ENCODE data around the gene COA3. TPM values are rescaled to one million over a fixed set of nuclear protein-coding genes. Genes with fewer than 3 reads are reported as not detected.

The COA3 gene
- total and polyA plus RNA-seq, 2 experiments from 2014 or later, result 84.1 to 275 TPM

GRCh38 chr17:42809250-42809649, 10.7 kb upstream of the COA3 start:
- peak in 1 of 2 donors; percentile 85 for DNase-seq (ENCODE audit: low read depth in 1 of 2, low spot score in 1 of 2)
- H3K27ac ChIP-seq, result no peak overlapping the region
- TF ChIP-seq CTCF (IDR thresholded peaks at IDR 0.05; ENCODE audit: low read depth, low read length), result no peak
- H3K4me1 ChIP-seq (ENCODE audit: low read depth), result no peaks in the 10 kb centered on the region
- H3K27me3 ChIP-seq, result no peaks in the 10 kb centered on the region
- H3K9me3 ChIP-seq (ENCODE audit: low read depth), result no peaks in the 10 kb centered on the region
- no peak overlapping the region for H3K4me3 ChIP-seq
- H3K36me3 ChIP-seq, result peaks cover 29% of the 10 kb centered on the region

- H3K4me3 ChIP-seq, result no peak overlapping the region
- H3K27ac ChIP-seq, result no peak overlapping the region
- no peak for TF ChIP-seq CTCF (IDR thresholded peaks at IDR 0.05; ENCODE audit: low read depth, low read length)
- H3K27me3 ChIP-seq, result peaks cover 4% of the 10 kb centered on the region
- no peaks in the 10 kb centered on the region for H3K9me3 ChIP-seq (ENCODE audit: low read depth)
- DNase-seq (ENCODE audit: low read depth in 1 of 2, low spot score in 1 of 2), result no peak
- no peaks in the 10 kb centered on the region for H3K4me1 ChIP-seq (ENCODE audit: low read depth)
- H3K36me3 ChIP-seq, result peaks cover 10% of the 10 kb centered on the region
These were observed 7.7 kb upstream of the COA3 start for GRCh38 chr17:42806249-42806648.

- Histone ChIP-seq H3K4me3 (no peak overlapping the region), H3K27ac (no peak overlapping the region), H3K9me3 (ENCODE audit: low read depth) (no peaks in the 10 kb centered on the region), H3K27me3 (peaks cover 4% of the 10 kb centered on the region), H3K4me1 (ENCODE audit: low read depth) (no peaks in the 10 kb centered on the region), H3K36me3 (peaks cover 2% of the 10 kb centered on the region)
- no peak for TF ChIP-seq CTCF (IDR thresholded peaks at IDR 0.05; ENCODE audit: low read depth, low read length)
- no peak for DNase-seq (ENCODE audit: low read depth in 1 of 2, low spot score in 1 of 2)
These were observed 6.4 kb upstream of the COA3 start for GRCh38 chr17:42804918-42805367.

GRCh38 chr17:42803074-42803883, 4.8 kb upstream of the COA3 start:
- Histone ChIP-seq H3K36me3 (no peaks in the 10 kb centered on the region), H3K9me3 (ENCODE audit: low read depth) (no peaks in the 10 kb centered on the region), H3K4me1 (ENCODE audit: low read depth) (no peaks in the 10 kb centered on the region), H3K27me3 (peaks cover 4% of the 10 kb centered on the region), H3K4me3 (no peak overlapping the region), H3K27ac (no peak overlapping the region)
- peak in 1 of 2 donors; percentile 47 for DNase-seq (ENCODE audit: low read depth in 1 of 2, low spot score in 1 of 2)
- TF ChIP-seq CTCF (IDR thresholded peaks at IDR 0.05; ENCODE audit: low read depth, low read length), result no peak

- H3K9me3 ChIP-seq (ENCODE audit: low read depth), result no peaks in the 10 kb centered on the region
- H3K36me3 ChIP-seq, result no peaks in the 10 kb centered on the region
- no peak for DNase-seq (ENCODE audit: low read depth in 1 of 2, low spot score in 1 of 2)
- no peak for TF ChIP-seq CTCF (IDR thresholded peaks at IDR 0.05; ENCODE audit: low read depth, low read length)
- peak overlapping the region; percentile 82 for H3K27ac ChIP-seq
- H3K4me1 ChIP-seq (ENCODE audit: low read depth), result no peaks in the 10 kb centered on the region
- H3K4me3 ChIP-seq, result peak overlapping the region; percentile 72
- peaks cover 4% of the 10 kb centered on the region for H3K27me3 ChIP-seq
These were observed 507 bp downstream of the COA3 start for GRCh38 chr17:42798011-42798382.
